Measurements from ENCODE around the gene P2RX2.

P2RX2 gene

DNA sequence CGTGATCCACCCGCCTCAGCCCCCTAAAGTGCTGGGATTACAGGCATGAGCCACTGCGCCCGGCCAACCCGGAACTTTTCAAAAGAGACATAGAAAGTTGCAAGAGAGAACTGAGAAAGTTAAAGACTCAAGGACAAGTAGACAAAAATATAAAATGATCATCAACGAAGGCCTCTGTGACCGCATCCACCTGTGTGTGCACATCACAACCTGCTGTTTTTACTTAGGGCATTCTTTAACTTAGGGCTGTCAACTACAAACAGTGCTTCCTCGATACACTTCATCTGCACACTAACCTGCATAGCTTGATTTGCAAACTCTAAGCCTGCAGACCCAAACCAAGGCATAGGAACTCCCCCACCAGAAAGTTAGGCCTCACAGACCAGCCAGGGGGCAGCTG lies 14.8 kb downstream of the P2RX2 start:
- DNase-seq (ENCODE audit: insufficient read length, low spot score), result no peak
- FAIRE-seq, result no peak

GRCh38 chr12:132633901-132634300 lies 15.3 kb downstream of the P2RX2 start:
- DNase-seq (ENCODE audit: insufficient read length, low spot score), result no peak
- FAIRE-seq, result no peak

GRCh38 chr12:132634411-132634990 lies 15.9 kb downstream of the P2RX2 start:
- FAIRE-seq, result no peak
- no peak for DNase-seq (ENCODE audit: insufficient read length, low spot score)

DNA sequence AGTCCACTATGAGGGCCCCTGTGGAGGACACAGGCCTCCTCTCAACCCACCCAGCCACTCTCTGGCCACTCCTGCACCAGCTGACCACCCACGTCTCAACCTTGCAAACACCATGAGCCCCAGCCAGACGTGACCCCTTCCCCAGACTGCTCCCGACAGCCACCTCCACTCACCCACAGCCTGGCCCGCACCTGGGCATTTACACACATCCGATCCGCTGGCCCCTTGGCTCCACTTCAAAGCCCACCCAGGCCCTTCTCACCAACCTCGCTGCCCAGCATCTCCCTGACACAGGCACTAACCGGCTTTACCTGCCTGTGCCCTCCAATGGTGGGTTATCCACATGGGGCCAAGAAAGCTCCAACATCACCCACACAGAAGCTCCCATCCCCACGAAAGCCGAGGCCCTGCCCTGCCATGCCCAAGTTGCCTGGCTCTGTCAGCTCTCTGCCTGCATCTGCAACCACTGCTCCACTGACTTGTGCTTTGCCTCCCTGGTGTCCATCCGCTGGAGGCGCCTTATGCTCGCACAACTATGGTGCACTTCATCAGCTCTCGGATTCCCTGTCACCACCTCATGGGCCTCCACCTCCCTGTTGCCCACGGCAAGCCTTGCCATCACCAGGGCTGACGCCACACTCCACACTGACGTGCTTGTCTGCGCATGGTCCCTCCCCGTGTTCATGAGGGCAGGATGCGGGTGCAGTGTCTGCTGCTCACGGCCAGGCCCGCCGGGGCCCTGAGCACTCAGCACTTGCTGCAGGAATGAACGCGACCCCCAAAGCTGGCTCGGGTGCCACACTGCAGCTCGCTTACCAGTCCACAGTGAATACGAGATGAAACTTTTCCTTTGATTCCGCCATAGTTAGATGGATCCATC lies 16.7 kb downstream of the P2RX2 start:
- no peak for FAIRE-seq
- no peak for DNase-seq (ENCODE audit: insufficient read length, low spot score)

- FAIRE-seq (no peak), DNase-seq (ENCODE audit: insufficient read length, low spot score) (no peak)
Measured at GRCh38 chr12:132637811-132638210, 19.2 kb downstream of the P2RX2 start.

- DNase-seq (ENCODE audit: insufficient read length, low spot score) (peak; percentile 56), FAIRE-seq (peak; percentile 64)
Measured at GRCh38 chr12:132638541-132639408, 20.2 kb downstream of the P2RX2 start.

DNA sequence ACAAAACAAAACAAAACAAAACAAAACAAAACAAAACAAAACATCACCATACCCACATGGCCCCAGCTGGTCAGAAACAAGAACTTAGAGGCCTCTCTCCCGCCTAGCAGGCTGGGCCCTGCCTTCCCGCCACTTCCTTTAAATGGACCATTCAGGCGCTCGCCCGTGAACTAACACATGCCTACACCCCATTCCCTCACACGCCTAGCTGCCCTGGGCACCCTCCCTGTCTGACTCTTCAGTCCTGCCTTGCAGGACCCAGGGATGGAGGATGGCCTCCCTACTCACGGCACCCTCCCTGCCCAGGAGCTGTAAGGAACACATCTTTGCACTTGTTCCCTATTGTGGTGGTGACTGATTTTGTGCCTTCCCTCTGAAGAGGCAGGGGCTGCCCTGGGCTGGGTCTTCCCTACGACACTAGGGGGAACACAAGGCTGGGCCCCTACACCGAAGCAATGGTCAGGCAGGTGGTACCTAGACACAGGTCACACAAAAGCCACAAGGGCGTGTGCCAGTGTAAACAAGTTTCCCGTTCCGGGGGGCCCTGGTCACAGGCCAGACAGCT lies 21.5 kb downstream of the P2RX2 start:
- no peak for DNase-seq (ENCODE audit: insufficient read length, low spot score)
- peak; percentile 4 for FAIRE-seq

GRCh38 chr12:132640936-132641335 lies 22.4 kb downstream of the P2RX2 start:
- DNase-seq (ENCODE audit: insufficient read length, low spot score), result no peak
- FAIRE-seq, result no peak

- FAIRE-seq (no peak), DNase-seq (ENCODE audit: insufficient read length, low spot score) (no peak)
Measured at GRCh38 chr12:132641811-132642650, 23.5 kb downstream of the P2RX2 start.

DNA sequence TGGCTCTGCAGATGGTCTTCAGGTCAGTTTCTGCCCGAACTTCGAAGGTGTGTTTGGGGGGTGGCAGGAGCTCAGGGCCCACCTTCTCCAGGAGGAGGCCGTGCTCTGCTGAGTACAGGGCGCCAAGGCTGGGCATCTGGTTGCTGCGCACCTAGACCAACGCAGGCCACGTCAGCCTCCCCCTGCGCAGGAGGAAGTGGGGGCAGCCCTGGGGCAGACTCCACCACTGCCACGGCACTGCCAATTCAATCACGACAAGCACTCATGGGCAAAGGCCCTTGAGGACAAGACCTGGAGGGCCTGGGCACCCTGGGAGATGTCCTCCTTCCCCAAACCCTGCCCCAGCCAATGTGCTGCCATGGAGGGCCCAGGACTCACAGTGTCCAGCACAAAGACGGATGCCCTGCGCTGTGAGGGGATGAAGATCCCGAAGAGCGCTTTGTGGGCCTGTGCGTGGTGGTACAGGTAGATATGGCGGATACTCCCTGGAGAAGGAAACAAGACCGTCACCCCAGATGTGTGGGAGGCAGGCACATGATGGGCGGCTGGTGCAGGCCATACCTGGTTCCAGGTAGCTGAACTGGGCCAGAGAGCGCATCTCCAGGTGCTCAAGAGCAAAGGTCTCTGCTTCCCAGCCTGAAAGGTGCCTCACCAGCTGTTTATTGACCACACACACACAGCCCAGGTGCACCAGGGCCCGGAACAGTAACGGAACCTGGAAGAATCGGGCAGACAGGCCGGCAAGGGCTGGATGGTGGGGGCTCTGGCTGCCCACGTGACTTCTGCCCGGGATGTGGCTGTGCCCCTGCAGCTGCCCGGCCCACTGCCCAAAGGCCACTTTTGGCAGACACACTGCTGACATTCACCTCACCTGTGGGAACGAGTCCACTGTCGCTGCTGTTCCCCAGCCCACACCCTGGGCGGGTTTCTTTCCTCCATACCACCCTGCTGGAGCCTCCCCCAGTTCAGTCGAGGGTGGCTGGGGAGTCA lies 24.6 kb downstream of the P2RX2 start:
- no peak for DNase-seq (ENCODE audit: insufficient read length, low spot score)
- peak; percentile 44 for FAIRE-seq

- FAIRE-seq (no peak), DNase-seq (ENCODE audit: insufficient read length, low spot score) (no peak)
Measured at GRCh38 chr12:132646850-132647249, 28.3 kb downstream of the P2RX2 start.

- FAIRE-seq (no peak), DNase-seq (ENCODE audit: insufficient read length, low spot score) (no peak)
Measured at GRCh38 chr12:132647858-132648257, 29.3 kb downstream of the P2RX2 start.

- DNase-seq (ENCODE audit: insufficient read length, low spot score) (no peak), FAIRE-seq (no peak)
Measured at GRCh38 chr12:132648616-132649225, 30.1 kb downstream of the P2RX2 start.

GRCh38 chr12:132649226-132649945 lies 30.8 kb downstream of the P2RX2 start:
- DNase-seq (ENCODE audit: insufficient read length, low spot score), result no peak
- no peak for FAIRE-seq

DNA sequence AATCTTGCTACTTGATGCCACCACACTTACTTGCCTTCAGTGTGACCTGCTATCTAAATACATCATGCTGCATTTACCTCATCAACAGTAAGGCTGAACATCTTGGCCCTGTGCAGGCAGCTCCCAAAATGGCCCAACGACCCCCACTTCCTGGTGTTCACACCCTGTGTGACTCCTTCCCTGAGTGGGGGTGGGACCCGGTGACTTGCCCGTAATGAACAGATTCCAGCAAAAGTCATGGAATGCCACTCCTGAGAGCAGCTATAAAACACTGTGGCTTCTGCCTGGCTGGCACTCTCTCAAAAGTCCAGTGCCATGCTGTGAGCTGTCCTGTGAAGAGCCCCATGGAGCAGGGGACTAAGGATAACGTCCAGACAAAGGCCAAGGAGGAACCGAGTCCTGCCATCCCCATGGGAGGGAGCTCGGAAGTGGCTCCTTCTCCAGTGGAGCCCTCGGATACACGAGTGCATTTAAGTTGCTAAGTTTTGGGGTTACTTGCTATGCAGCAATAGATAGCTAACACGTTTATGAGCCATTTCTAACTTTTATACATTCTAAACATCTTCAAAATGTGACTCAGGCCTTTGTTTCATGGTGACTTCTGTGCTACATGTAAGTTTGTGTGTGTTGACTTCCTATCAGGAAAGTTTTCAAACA lies 33.0 kb downstream of the P2RX2 start:
- no peak for FAIRE-seq

GRCh38 chr12:132653567-132654290 lies 35.2 kb downstream of the P2RX2 start:
- FAIRE-seq (no peak), DNase-seq (ENCODE audit: insufficient read length, low spot score) (no peak)

More for the DNA sequence above, 33.0 kb downstream of the P2RX2 start:
- DNase-seq (ENCODE audit: insufficient read length, low spot score), result no peak

Measured in HTR-8/SVneo (cell line).